WTC11 (cell line): Measurements from ENCODE around the gene EXD3. TPM values are rescaled to one million over a fixed set of nuclear protein-coding genes. Genes with fewer than 3 reads are reported as not detected.

ENCODE experiments used
- ATAC-seq: fragments of 200-7000 bp; cut with Tn5 transposase; 2 replicates; pipeline ENCODE4 v1.10.0; 2021; ENCODE audit warnings: mild to moderate bottlenecking, moderate library complexity
- CTCF ChIA-PET: fragments of 300-600 bp; sonication (Branson Sonifier 250); formaldehyde crosslinking; loops from one replicate; lab custom pipeline; 2021; ENCODE audit warnings: antibody characterized with exemption; lab: Charles Lee
- POLR2A ChIA-PET: fragments of 350-600 bp; sonication (Branson Sonifier 250); formaldehyde crosslinking; loops from one replicate; lab custom pipeline; 2021; ENCODE audit warnings: antibody characterized with exemption; lab: Charles Lee
- DNase-seq: peaks from one replicate; pipeline ENCODE4 v3.0.0; 2021; ENCODE audit warnings: low spot score
- H3K27ac Mint-ChIP-seq: 2 replicates; pipeline ENCODE4 v1.8.0; 2021; ENCODE audit warnings: mixed read lengths
- H3K27me3 Mint-ChIP-seq: 2 replicates; pipeline ENCODE4 v1.8.0; 2021; ENCODE audit warnings: low read depth, mild to moderate bottlenecking, moderate library complexity, mixed read lengths
- H3K36me3 Mint-ChIP-seq: 2 replicates; pipeline ENCODE4 v1.8.0; 2021; ENCODE audit warnings: mixed read lengths
- H3K4me1 Mint-ChIP-seq: 2 replicates; pipeline ENCODE4 v1.8.0; 2022; ENCODE audit warnings: mixed read lengths
- H3K4me3 Mint-ChIP-seq: 2 replicates; pipeline ENCODE4 v1.8.0; 2021; ENCODE audit warnings: mild to moderate bottlenecking, moderate library complexity, mixed read lengths
- H3K9me3 Mint-ChIP-seq: 2 replicates; pipeline ENCODE4 v1.8.0; 2021; ENCODE audit warnings: mixed read lengths
- ATF1 ChIP-seq: sonication (generic); formaldehyde crosslinking; IDR thresholded peaks from 2 replicates; pipeline ENCODE4 v1.8.1; 2023; ENCODE audit warnings: mild to moderate bottlenecking, moderate library complexity, missing genetic modification reagents
- ATF6 ChIP-seq: sonication (generic); formaldehyde crosslinking; IDR thresholded peaks from 2 replicates; pipeline ENCODE4 v1.8.1; 2023; ENCODE audit warnings: mild to moderate bottlenecking, missing genetic modification reagents
- CTCF ChIP-seq: fragments of 200-600 bp; IDR thresholded peaks from 2 replicates; pipeline ENCODE4 v1.8.0; 2022; ENCODE audit warnings: antibody characterized with exemption
- E2F5 ChIP-seq: sonication (generic); formaldehyde crosslinking; IDR thresholded peaks from 2 replicates; pipeline ENCODE4 v1.8.1; 2022; ENCODE audit warnings: mild to moderate bottlenecking, moderate library complexity, missing genetic modification reagents
- FOXJ3 ChIP-seq: sonication (generic); formaldehyde crosslinking; IDR thresholded peaks from 2 replicates; pipeline ENCODE4 v1.9.0; 2021; ENCODE audit warnings: missing genetic modification reagents, mild to moderate bottlenecking, borderline replicate concordance
- GABPB1 ChIP-seq: sonication (generic); formaldehyde crosslinking; IDR thresholded peaks from 2 replicates; pipeline ENCODE4 v1.8.1; 2023; ENCODE audit warnings: mild to moderate bottlenecking, missing genetic modification reagents
- HMGA2 ChIP-seq: fragments of 250-450 bp; sonication (Bioruptor Pico); IDR thresholded peaks from 2 replicates; pipeline ENCODE4 v1.4.0; 2021; ENCODE audit warnings: mild to moderate bottlenecking, moderate library complexity
- IRF1 ChIP-seq: sonication (generic); formaldehyde crosslinking; IDR thresholded peaks from 2 replicates; pipeline ENCODE4 v1.8.0; 2023; ENCODE audit warnings: missing genetic modification reagents
- NFATC4 ChIP-seq: fragments of 250-450 bp; sonication (Bioruptor Pico); IDR thresholded peaks from 2 replicates; pipeline ENCODE4 v1.9.0; 2021; ENCODE audit warnings: mild to moderate bottlenecking
- NR1H2 ChIP-seq: sonication (generic); formaldehyde crosslinking; IDR thresholded peaks from 2 replicates; pipeline ENCODE4 v1.9.0; 2021; ENCODE audit warnings: mild to moderate bottlenecking, moderate library complexity, missing genetic modification reagents
- NR3C1 ChIP-seq: sonication (generic); formaldehyde crosslinking; conservative IDR thresholded peaks from 2 replicates; pipeline ENCODE4 v1.8.1; 2023; ENCODE audit warnings: low read depth, mild to moderate bottlenecking, missing genetic modification reagents
- RORB ChIP-seq: fragments of 250-450 bp; sonication (Bioruptor Pico); IDR thresholded peaks from 2 replicates; pipeline ENCODE4 v1.9.0; 2021; ENCODE audit warnings: mild to moderate bottlenecking
- ZNF138 ChIP-seq: sonication (generic); formaldehyde crosslinking; conservative IDR thresholded peaks from 2 replicates; pipeline ENCODE4 v1.8.1; 2022; ENCODE audit warnings: mild to moderate bottlenecking, moderate library complexity, missing genetic modification reagents
- ZNF532 ChIP-seq: fragments of 250-450 bp; sonication (Bioruptor Pico); IDR thresholded peaks from 2 replicates; pipeline ENCODE4 v1.9.0; 2021; ENCODE audit warnings: mild to moderate bottlenecking, borderline replicate concordance
- total RNA-seq: library from RNA; stranded (reverse); gene quantifications from 3 replicates; pipeline ENCODE4 v1.2.3, GENCODE V29; 2021

The EXD3 gene
- total RNA-seq, 1 experiment from 2014 or later = 21.2 TPM

GRCh38 chr9:137403269-137403668 lies 19.7 kb downstream of the EXD3 start (continued):
- TF ChIP-seq ATF6 (CRISPR knock-in tag) = no peak

GRCh38 chr9:137402746-137403145 lies 20.2 kb downstream of the EXD3 start:
- Mint-ChIP-seq H3K36me3 (peaks cover 15% of the 10 kb centered on the region), H3K4me3 (no peak overlapping the region), H3K27ac (no peak overlapping the region), H3K27me3 (peaks cover 5% of the 10 kb centered on the region; the same call in 1 of the 2 replicates), H3K4me1 (no peaks in the 10 kb centered on the region), H3K9me3 (peaks cover 10% of the 10 kb centered on the region)
- CTCF ChIA-PET = no interaction called here
- no peak for TF ChIP-seq RORB
- TF ChIP-seq ZNF138 (CRISPR knock-in tag) = no peak
- TF ChIP-seq FOXJ3 = no peak
- TF ChIP-seq IRF1 (CRISPR knock-in tag) = no peak
- no peak for TF ChIP-seq HMGA2 (CRISPR knock-in tag)
- no peak for TF ChIP-seq ATF1 (CRISPR knock-in tag)
- TF ChIP-seq E2F5 (CRISPR knock-in tag) = no peak
- DNase-seq (no peak), ATAC-seq (no peak)
- POLR2A ChIA-PET = no interaction called here

- POLR2A ChIA-PET = no interaction called here
- Mint-ChIP-seq H3K27me3 (no peaks in the 10 kb centered on the region; the same call in 1 of the 2 replicates), H3K36me3 (peaks cover 15% of the 10 kb centered on the region), H3K4me1 (no peaks in the 10 kb centered on the region), H3K4me3 (no peak overlapping the region), H3K9me3 (peaks cover 10% of the 10 kb centered on the region), H3K27ac (no peak overlapping the region; the same call in 1 of the 2 replicates)
- CTCF ChIA-PET = no interaction called here
- no peak for DNase-seq
- no peak for ATAC-seq
- TF ChIP-seq GABPB1 (CRISPR knock-in tag) (no peak), NR1H2 (CRISPR knock-in tag) (no peak), NFATC4 (CRISPR knock-in tag) (no peak)
These were observed 24.1 kb downstream of the EXD3 start for GRCh38 chr9:137398561-137399468.

- no peak overlapping the region for H3K4me3 Mint-ChIP-seq
- no peak for ATAC-seq
- peaks cover 15% of the 10 kb centered on the region for H3K36me3 Mint-ChIP-seq
- DNase-seq = no peak
- H3K9me3 Mint-ChIP-seq = peaks cover 10% of the 10 kb centered on the region
- TF ChIP-seq CTCF (no peak), ZNF532 (no peak), NFATC4 (CRISPR knock-in tag) (no peak), NR3C1 (CRISPR knock-in tag) (no peak)
- H3K27me3 Mint-ChIP-seq = no peaks in the 10 kb centered on the region; the same call in 1 of the 2 replicates
- CTCF ChIA-PET = interaction anchor here (2.1 kb wide), 1 partner anchor 111 kb away, joined by 7 read pairs; no protein-coding TSS in a partner anchor
- no peaks in the 10 kb centered on the region for H3K4me1 Mint-ChIP-seq
- POLR2A ChIA-PET = no interaction called here
- no peak overlapping the region for H3K27ac Mint-ChIP-seq
These were observed 25.1 kb downstream of the EXD3 start for GRCh38 chr9:137397675-137398423.
